A673 (cell line): ENCODE results near the gene ABCA4. TPM values are rescaled to one million over a fixed set of nuclear protein-coding genes. Genes with fewer than 3 reads are reported as not detected.

Experiments used
- BruUV-seq: library from RNA; stranded (reverse); fragments of 400-500 nt; replicated peaks from 2 replicates; lab custom pipeline; 2021; lab: Mats Ljungman, UMichigan
- CTCF ChIA-PET: fragments of 300-600 bp; sonication (Branson Sonifier 250); formaldehyde crosslinking; loops from one replicate; lab custom pipeline; 2022; ENCODE audit warnings: antibody characterized with exemption; lab: Charles Lee
- POLR2A ChIA-PET: fragments of 300-600 bp; sonication (Branson Sonifier 250); formaldehyde crosslinking; loops from one replicate; lab custom pipeline; 2022; ENCODE audit warnings: antibody characterized with exemption; ENCODE audit not compliant: low non-redundant PET; lab: Charles Lee
- DNase-seq: peaks from one replicate; pipeline ENCODE4 v3.0.0-alpha.2; 2015; ENCODE audit warnings: low spot score
- H3K27ac ChIP-seq: fragments of 200-600 bp; sonication (generic); 2 replicates; pipeline ENCODE4 v1.5.1; 2016; ENCODE audit warnings: mixed run types, low read depth, mild to moderate bottlenecking, mixed read lengths, antibody characterized with exemption, low read length; ENCODE audit not compliant: poor library complexity, severe bottlenecking
- H3K27me3 ChIP-seq: fragments of 200-600 bp; sonication (generic); replicated peaks from 2 replicates; pipeline ENCODE4 v1.6.1; 2017; ENCODE audit warnings: mixed run types, low read depth, mild to moderate bottlenecking, mixed read lengths, antibody characterized with exemption, low read length; ENCODE audit not compliant: insufficient read depth, poor library complexity
- H3K36me3 ChIP-seq: fragments of 200-600 bp; sonication (generic); 2 replicates; pipeline ENCODE4 v1.6.1; 2016; ENCODE audit warnings: mixed run types, mild to moderate bottlenecking, mixed read lengths, antibody characterized with exemption, low read length; ENCODE audit not compliant: insufficient read depth, poor library complexity, severe bottlenecking
- H3K4me1 ChIP-seq: fragments of 200-600 bp; sonication (generic); 2 replicates; pipeline ENCODE4 v1.6.1; 2017; ENCODE audit warnings: mixed run types, mild to moderate bottlenecking, mixed read lengths, antibody characterized with exemption, low read length; ENCODE audit not compliant: insufficient read depth, poor library complexity, severe bottlenecking
- H3K4me3 ChIP-seq: fragments of 200-600 bp; sonication (generic); 2 replicates; pipeline ENCODE4 v1.5.1; 2016; ENCODE audit warnings: low read depth, mixed run types, mild to moderate bottlenecking, mixed read lengths, low read length; ENCODE audit not compliant: poor library complexity, severe bottlenecking
- H3K9me3 ChIP-seq: fragments of 200-600 bp; sonication (generic); 2 replicates; pipeline ENCODE4 v1.6.1; 2016; ENCODE audit warnings: mixed run types, low read depth, mild to moderate bottlenecking, mixed read lengths, antibody characterized with exemption, low read length; ENCODE audit not compliant: poor library complexity, severe bottlenecking
- CTCF ChIP-seq: fragments of 300-800, 200-600 bp; sonication (generic); conservative IDR thresholded peaks from 2 replicates; pipeline ENCODE4 v1.5.1; 2017; ENCODE audit warnings: low read depth, mild to moderate bottlenecking, antibody characterized with exemption, low read length, moderate library complexity, mixed read lengths
- EZH2 ChIP-seq: fragments of 200-600 bp; sonication (generic); IDR thresholded peaks from 2 replicates; pipeline ENCODE4 v1.6.1; 2017; ENCODE audit warnings: borderline replicate concordance, low read depth, mild to moderate bottlenecking, mixed read lengths, antibody characterized with exemption, low read length; ENCODE audit not compliant: poor library complexity, severe bottlenecking
- intact Hi-C: fragments of 100-400 bp; cut with micrococcal nuclease; formaldehyde crosslinking; loops from one replicate; pipeline ENCODE4 v1.10.0; 2022; ENCODE audit not compliant: unreplicated experiment
- total RNA-seq: library from RNA; stranded (reverse); gene quantifications from 2 replicates; pipeline ENCODE4 v1.2.3, GENCODE V29; 2021

Gene ABCA4
- total RNA-seq, 1 experiment from 2014 or later = 0.09 TPM

- DNase-seq = no peak
- Histone ChIP-seq H3K36me3 (no peaks in the 10 kb centered on the region), H3K4me1 (no peaks in the 10 kb centered on the region), H3K4me3 (no peak overlapping the region), H3K27me3 (no peaks in the 10 kb centered on the region), H3K9me3 (no peaks in the 10 kb centered on the region), H3K27ac (no peak overlapping the region)
- intact Hi-C loops = no loop called here
- BruUV-seq = no TSS peak
- POLR2A ChIA-PET = no interaction called here
- CTCF ChIA-PET = no interaction called here
- no peak for TF ChIP-seq EZH2
These were observed 17.3 kb downstream of the ABCA4 start for GRCh38 chr1:94103608-94104007.

GRCh38 chr1:94101613-94102525 lies 19.1 kb downstream of the ABCA4 start:
- Histone ChIP-seq H3K9me3 (no peaks in the 10 kb centered on the region), H3K4me1 (peaks cover 15% of the 10 kb centered on the region), H3K27ac (no peak overlapping the region), H3K27me3 (no peaks in the 10 kb centered on the region), H3K4me3 (no peak overlapping the region), H3K36me3 (no peaks in the 10 kb centered on the region)
- TF ChIP-seq CTCF (no peak), EZH2 (no peak)
- ChIA-PET CTCF (no interaction called here), POLR2A (no interaction called here)
- no TSS peak for BruUV-seq
- intact Hi-C loops = no loop called here
- no peak for DNase-seq

DNA sequence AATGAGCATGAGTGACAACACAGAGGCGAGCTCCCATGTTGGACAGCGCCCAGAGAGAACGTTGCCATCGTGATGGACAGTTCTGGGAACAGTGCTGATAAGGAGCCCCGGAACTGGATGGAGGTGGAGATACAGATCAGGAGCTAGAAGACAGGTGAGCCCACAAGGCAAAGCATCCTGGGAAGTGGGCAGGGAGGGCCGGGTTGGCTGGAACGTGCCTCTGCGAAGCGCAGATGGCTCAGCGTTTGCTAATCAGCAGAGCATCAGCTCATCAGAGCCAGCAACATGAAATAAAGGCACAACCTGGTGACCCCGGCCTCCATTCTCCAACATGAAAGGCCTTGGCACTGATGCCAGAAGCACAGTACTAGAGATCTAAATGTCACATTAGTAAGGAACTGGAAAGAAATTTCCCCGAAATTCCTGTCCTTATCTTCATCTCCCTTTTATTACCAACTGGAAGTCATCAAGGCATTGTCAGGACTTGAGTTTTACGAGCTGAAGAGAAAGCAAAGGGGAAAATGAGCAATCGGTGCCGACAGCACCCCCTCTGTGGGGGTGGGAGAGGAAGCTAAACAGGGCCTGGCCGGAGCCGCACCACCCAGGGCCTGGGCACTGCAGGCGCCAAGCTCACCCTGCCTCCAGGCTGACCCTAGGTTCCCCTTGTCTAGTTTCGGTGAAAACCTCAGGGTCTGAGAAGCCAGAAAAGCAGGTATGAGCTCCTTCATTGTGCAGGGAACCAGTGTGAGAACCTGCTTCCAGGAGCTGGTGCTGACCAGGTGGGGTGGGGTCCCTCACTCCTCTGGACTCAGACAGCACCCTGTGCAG lies 19.9 kb downstream of the ABCA4 start:
- Histone ChIP-seq H3K9me3 (no peaks in the 10 kb centered on the region), H3K4me3 (no peak overlapping the region), H3K27ac (no peak overlapping the region), H3K36me3 (no peaks in the 10 kb centered on the region), H3K4me1 (peaks cover 23% of the 10 kb centered on the region), H3K27me3 (no peaks in the 10 kb centered on the region)
- TF ChIP-seq CTCF (no peak), EZH2 (no peak)
- no TSS peak for BruUV-seq
- intact Hi-C loops = no loop called here
- ChIA-PET CTCF (no interaction called here), POLR2A (no interaction called here)
- no peak for DNase-seq
